H1 (cell line): ENCODE measurements around the gene NCR2. TPM values are rescaled to one million over a fixed set of nuclear protein-coding genes. Genes with fewer than 3 reads are reported as not detected.

ENCODE experiments used
- POU5F1 ChIP-seq: IDR thresholded peaks from 2 replicates; pipeline ENCODE4 v1.6.1; 2011; ENCODE audit warnings: low read depth, mild to moderate bottlenecking, low read length, moderate library complexity
- polyA plus RNA-seq, 7 experiments: library from polyadenylated mRNA; depleted of rRNA in 3 of 7; stranded (reverse) in 5 of 7; unstranded in 2 of 7; fragments of >200 nt in 5 of 7; fragments of 200-250 nt in 2 of 7; gene quantifications; 1 replicate in 5 of 7; 2 replicates in 1 of 7; 4 replicates in 1 of 7; pipeline versions ENCODE4 v1.2.1 to v1.2.3, GENCODE V29; 2011 to 2013; ENCODE audit warnings: missing spikeins in 2 of 7, mixed read lengths in 2 of 7
- total RNA-seq: library from RNA; stranded (reverse); fragmentation: NEBNext Ultra II Directional; extraction: Animal tissue kit (Norgen Biotek cat#: 25700); gene quantifications from 2 replicates; pipeline ENCODE4 v1.2.1, GENCODE V29; 2021

Gene NCR2
- total and polyA plus RNA-seq, 2 of the 8 experiments (the other 6 are each of a cell fraction or from before 2014, with no cell fraction given) = not detected

GRCh38 chr6:41288030-41288753 lies 47.2 kb upstream of the NCR2 start (continued):
- no peak for TF ChIP-seq POU5F1
